Measurements from ENCODE around the gene DAD1. TPM values are rescaled to one million over a fixed set of nuclear protein-coding genes. Genes with fewer than 3 reads are reported as not detected.
A peak's percentile ranks its signal among the peaks of the same experiment; 100 is the strongest.

The DAD1 gene
- total RNA-seq, 1 donor from 2014 or later = 155 TPM

DNA sequence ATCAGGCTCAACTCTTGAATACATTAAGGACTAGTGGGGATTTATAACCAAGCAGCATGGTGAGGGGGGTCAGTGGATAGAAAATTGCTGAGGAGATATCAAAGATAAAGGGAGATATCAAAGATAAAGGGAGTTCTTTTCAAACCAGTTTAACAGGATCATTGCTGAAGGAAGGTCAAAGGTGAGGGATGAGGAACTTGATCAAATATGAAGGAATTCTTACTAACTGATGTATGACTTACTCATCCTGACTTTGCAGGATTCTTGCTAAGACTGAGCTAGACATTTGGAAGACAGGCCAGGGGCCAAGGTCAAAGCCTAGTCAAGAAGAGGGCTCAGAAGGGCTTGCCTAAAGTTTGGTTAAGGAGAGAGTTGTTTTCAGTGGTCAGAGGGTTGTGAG, 13.8 kb upstream of the DAD1 start:
- Mint-ChIP-seq H3K4me1 (peaks cover 18% of the 10 kb centered on the region), H3K36me3 (ENCODE audit: low read depth) (peaks cover 6% of the 10 kb centered on the region)

DNA sequence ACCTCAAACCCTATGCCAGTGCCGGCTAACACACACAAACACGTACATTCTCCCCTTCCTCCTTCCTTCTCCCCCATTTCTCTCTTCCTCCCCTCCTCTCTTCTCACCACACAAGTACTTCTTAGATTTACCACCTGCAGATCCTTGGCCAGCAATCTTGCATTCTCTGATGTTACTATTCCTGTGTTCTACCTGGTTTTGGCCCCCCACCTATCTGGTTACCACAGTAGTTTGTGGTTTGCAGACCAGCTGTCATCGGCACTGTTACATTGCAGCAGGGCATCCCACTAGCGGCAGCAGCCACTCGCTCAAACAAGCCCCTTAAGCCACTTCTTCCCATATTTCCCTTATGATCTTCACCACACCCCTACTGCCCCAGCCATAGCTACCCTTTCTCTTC, 13.0 kb upstream of the DAD1 start:
- H3K4me1 Mint-ChIP-seq = peaks cover 23% of the 10 kb centered on the region

More for the DNA sequence above, 13.8 kb upstream of the DAD1 start:
- Mint-ChIP-seq H3K4me3 (no peak overlapping the region), H3K27ac (ENCODE audit: unreplicated experiment) (no peak overlapping the region), H3K27me3 (ENCODE audit: low read depth) (peaks cover 11% of the 10 kb centered on the region), H3K9me3 (no peaks in the 10 kb centered on the region)
- DNase-seq (ENCODE audit: low read depth, low spot score) = no peak
- TF ChIP-seq, protein P1, sequence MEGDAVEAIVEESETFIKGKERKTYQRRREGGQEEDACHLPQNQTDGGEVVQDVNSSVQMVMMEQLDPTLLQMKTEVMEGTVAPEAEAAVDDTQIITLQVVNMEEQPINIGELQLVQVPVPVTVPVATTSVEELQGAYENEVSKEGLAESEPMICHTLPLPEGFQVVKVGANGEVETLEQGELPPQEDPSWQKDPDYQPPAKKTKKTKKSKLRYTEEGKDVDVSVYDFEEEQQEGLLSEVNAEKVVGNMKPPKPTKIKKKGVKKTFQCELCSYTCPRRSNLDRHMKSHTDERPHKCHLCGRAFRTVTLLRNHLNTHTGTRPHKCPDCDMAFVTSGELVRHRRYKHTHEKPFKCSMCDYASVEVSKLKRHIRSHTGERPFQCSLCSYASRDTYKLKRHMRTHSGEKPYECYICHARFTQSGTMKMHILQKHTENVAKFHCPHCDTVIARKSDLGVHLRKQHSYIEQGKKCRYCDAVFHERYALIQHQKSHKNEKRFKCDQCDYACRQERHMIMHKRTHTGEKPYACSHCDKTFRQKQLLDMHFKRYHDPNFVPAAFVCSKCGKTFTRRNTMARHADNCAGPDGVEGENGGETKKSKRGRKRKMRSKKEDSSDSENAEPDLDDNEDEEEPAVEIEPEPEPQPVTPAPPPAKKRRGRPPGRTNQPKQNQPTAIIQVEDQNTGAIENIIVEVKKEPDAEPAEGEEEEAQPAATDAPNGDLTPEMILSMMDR (conservative IDR thresholded peaks at IDR 0.05) = no peak

DNA sequence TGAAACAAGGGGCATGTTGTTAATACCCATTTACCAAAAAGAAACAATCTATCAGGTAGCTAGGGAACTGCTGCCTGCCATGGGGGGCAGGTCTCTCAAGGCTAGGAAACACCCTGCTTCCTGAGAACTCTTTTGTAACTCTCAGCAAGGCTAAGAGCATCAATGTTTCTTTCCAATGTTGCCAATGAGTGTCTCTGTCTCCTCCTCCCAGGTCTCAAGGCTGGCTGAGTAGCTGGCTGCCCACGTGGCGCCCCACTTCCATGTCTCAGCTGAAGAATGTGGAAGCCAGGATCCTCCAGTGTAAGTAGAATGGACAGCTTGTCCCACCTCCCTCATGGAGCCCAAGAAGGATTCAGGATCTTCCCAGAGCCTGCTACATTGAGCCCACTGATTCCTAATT, 12.4 kb upstream of the DAD1 start:
- TF ChIP-seq, protein P1 (conservative IDR thresholded peaks at IDR 0.05) = no peak
- Mint-ChIP-seq H3K27ac (ENCODE audit: unreplicated experiment) (no peak overlapping the region), H3K4me3 (no peak overlapping the region), H3K4me1 (peaks cover 23% of the 10 kb centered on the region), H3K9me3 (no peaks in the 10 kb centered on the region), H3K36me3 (ENCODE audit: low read depth) (peaks cover 6% of the 10 kb centered on the region), H3K27me3 (ENCODE audit: low read depth) (peaks cover 16% of the 10 kb centered on the region)
- DNase-seq (ENCODE audit: low read depth, low spot score) = no peak

More for the DNA sequence above, 13.0 kb upstream of the DAD1 start:
- Mint-ChIP-seq H3K36me3 (ENCODE audit: low read depth) (peaks cover 6% of the 10 kb centered on the region), H3K4me3 (no peak overlapping the region), H3K9me3 (no peaks in the 10 kb centered on the region), H3K27ac (ENCODE audit: unreplicated experiment) (peak overlapping the region; percentile 19), H3K27me3 (ENCODE audit: low read depth) (peaks cover 11% of the 10 kb centered on the region)
- TF ChIP-seq, protein P1 (conservative IDR thresholded peaks at IDR 0.05) = no peak
- no peak for DNase-seq (ENCODE audit: low read depth, low spot score)

DNA sequence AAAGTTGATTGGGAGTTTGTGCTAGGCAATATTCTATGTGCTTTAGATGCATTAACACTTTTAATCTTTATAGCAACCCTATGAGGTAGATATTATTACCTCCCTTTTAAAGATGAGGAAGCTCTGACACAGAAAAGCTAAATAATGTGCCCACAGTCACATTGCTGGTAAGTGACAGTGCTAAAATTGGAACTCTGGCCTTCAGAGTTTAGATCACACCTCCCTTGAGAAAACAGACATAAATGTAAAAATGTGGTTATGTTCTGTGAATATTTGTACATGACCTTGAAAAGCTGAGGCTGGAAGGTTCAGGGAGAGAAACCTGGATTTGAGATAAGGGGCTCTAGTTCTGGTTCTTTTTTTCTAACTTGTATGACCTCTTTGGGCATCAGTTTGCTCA, 11.0 kb upstream of the DAD1 start:
- H3K27me3 Mint-ChIP-seq (ENCODE audit: low read depth) = peaks cover 25% of the 10 kb centered on the region
- H3K4me1 Mint-ChIP-seq = peaks cover 23% of the 10 kb centered on the region
- H3K4me3 Mint-ChIP-seq = peak overlapping the region; percentile 97
- TF ChIP-seq, protein P1 (conservative IDR thresholded peaks at IDR 0.05) = no peak
- H3K27ac Mint-ChIP-seq (ENCODE audit: unreplicated experiment) = peak overlapping the region; percentile 19
- DNase-seq (ENCODE audit: low read depth, low spot score) = no peak
- peaks cover 4% of the 10 kb centered on the region for H3K36me3 Mint-ChIP-seq (ENCODE audit: low read depth)
- no peaks in the 10 kb centered on the region for H3K9me3 Mint-ChIP-seq

DNA sequence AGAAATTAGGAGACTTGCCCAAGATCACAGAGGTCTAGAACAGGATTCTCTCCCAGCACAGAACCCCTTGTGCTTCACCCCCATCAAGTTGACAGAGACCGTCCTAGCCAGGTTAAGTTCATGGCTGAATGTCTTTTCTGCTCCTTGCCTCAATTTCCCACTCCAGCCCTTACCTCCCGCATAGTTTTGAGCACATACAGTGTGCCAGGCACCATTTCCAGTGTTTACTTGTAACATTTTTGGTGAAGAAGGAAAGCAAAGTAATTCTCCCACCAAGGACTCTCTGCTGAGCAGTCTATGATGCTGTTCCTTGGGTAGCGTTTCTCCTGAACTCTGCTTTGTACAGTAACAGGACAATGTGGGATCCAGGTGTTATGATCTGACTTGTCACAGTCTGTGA, 10.3 kb upstream of the DAD1 start:
- peaks cover 4% of the 10 kb centered on the region for H3K36me3 Mint-ChIP-seq (ENCODE audit: low read depth)
- no peak for DNase-seq (ENCODE audit: low read depth, low spot score)
- H3K4me1 Mint-ChIP-seq = peaks cover 23% of the 10 kb centered on the region
- TF ChIP-seq, protein P1 (conservative IDR thresholded peaks at IDR 0.05) = no peak
- H3K9me3 Mint-ChIP-seq = no peaks in the 10 kb centered on the region
- peak overlapping the region; percentile 97 for H3K4me3 Mint-ChIP-seq
- peaks cover 32% of the 10 kb centered on the region for H3K27me3 Mint-ChIP-seq (ENCODE audit: low read depth)
- no peak overlapping the region for H3K27ac Mint-ChIP-seq (ENCODE audit: unreplicated experiment)

DNA sequence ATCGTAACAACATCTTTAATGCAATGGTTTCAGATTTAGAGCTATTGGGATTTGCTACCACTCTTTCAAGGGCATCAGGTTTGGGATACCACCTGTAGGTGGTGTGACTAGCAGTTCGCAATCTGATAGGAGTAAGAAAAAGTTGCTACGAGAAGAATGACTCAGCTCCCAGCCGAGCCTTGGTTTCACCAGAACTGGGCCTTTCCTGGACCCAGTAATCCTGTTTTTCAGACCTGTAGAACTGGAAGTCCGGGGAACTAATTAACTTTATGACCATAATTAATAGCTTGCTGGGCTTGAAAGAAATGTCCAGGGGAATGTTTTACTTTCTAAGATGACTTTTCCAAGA, 9.8 kb upstream of the DAD1 start:
- Mint-ChIP-seq H3K27me3 (ENCODE audit: low read depth) (peaks cover 36% of the 10 kb centered on the region), H3K4me3 (peak overlapping the region; percentile 97), H3K36me3 (ENCODE audit: low read depth) (peaks cover 3% of the 10 kb centered on the region), H3K27ac (ENCODE audit: unreplicated experiment) (peak overlapping the region; percentile 91), H3K4me1 (peaks cover 23% of the 10 kb centered on the region), H3K9me3 (no peaks in the 10 kb centered on the region)
- no peak for DNase-seq (ENCODE audit: low read depth, low spot score)
- TF ChIP-seq, protein P1 (conservative IDR thresholded peaks at IDR 0.05) = no peak
